NB4 (cell line): ENCODE data around the gene GAS7.
"Not testable (repeated sequence)": the region's sequence is repeated elsewhere in the genome, so short reads cannot be mapped to it uniquely, and the experiment has no call there.

ENCODE experiments used
- DNase-seq: peaks from one replicate; pipeline ENCODE4 v3.0.0; 2010; ENCODE audit warnings: low read depth
- H3K4me3 ChIP-seq: one replicate; pipeline ENCODE4 v1.5.1; 2011; ENCODE audit warnings: mild to moderate bottlenecking, low read depth, low read length, moderate library complexity
- MYC ChIP-seq: IDR thresholded peaks from 2 replicates; pipeline ENCODE4 v1.6.1; 2011; ENCODE audit warnings: low read depth, low read length
- POLR2A ChIP-seq: IDR thresholded peaks from 2 replicates; pipeline ENCODE4 v1.6.1; 2011; ENCODE audit warnings: mild to moderate bottlenecking; ENCODE audit not compliant: insufficient read length; ENCODE audit errors: extremely low read depth
- TF ChIP-seq, protein P1 (sequence below): IDR thresholded peaks from 2 replicates; pipeline ENCODE4 v1.6.1; 2011; ENCODE audit warnings: low read depth, low read length
- TF ChIP-seq, protein P2 (sequence below): IDR thresholded peaks from one replicate; pipeline ENCODE4 v1.5.1; 2012; ENCODE audit warnings: low read depth, low read length

GAS7 gene

DNA sequence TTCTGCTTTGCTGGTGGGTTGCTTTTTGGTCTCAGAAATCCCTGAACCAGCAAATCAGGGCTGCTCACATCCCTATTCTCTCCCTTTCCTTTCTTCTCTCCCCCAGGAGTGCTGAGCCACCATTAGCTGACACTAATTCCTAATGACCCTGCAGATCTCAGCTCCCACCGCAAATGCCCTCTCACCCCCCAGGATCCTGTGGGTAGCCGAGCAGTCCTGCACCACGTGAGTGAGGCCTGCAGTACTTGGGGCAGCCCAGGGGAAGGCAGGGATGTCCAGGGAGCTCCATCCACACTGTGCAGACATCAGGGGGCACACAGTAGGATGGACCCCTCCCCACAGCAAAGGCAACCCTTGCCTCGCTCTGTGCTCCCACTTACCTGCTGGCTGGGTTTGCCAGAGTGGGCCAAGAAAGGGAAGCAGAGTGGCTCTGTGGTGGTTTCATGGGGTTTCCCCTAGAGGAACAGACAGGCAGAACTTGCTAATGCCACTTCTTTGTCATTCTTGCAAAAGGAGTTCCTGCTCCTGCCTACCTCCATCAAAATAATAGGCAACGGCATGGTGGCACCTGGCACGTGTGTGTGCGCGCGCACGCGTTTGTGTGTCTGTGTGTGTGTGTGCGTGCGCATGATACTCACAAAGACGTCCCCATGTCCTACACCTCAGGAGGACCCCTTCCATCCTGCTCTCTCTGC lies 135.6 kb downstream of the GAS7 start:
- peak; percentile 64 for DNase-seq
- no peak overlapping the region for H3K4me3 ChIP-seq
- TF ChIP-seq, protein P1, sequence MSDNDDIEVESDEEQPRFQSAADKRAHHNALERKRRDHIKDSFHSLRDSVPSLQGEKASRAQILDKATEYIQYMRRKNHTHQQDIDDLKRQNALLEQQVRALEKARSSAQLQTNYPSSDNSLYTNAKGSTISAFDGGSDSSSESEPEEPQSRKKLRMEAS: no peak
- TF ChIP-seq, protein P2, sequence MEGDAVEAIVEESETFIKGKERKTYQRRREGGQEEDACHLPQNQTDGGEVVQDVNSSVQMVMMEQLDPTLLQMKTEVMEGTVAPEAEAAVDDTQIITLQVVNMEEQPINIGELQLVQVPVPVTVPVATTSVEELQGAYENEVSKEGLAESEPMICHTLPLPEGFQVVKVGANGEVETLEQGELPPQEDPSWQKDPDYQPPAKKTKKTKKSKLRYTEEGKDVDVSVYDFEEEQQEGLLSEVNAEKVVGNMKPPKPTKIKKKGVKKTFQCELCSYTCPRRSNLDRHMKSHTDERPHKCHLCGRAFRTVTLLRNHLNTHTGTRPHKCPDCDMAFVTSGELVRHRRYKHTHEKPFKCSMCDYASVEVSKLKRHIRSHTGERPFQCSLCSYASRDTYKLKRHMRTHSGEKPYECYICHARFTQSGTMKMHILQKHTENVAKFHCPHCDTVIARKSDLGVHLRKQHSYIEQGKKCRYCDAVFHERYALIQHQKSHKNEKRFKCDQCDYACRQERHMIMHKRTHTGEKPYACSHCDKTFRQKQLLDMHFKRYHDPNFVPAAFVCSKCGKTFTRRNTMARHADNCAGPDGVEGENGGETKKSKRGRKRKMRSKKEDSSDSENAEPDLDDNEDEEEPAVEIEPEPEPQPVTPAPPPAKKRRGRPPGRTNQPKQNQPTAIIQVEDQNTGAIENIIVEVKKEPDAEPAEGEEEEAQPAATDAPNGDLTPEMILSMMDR: no peak
- TF ChIP-seq POLR2A (no peak), MYC (no peak)

DNA sequence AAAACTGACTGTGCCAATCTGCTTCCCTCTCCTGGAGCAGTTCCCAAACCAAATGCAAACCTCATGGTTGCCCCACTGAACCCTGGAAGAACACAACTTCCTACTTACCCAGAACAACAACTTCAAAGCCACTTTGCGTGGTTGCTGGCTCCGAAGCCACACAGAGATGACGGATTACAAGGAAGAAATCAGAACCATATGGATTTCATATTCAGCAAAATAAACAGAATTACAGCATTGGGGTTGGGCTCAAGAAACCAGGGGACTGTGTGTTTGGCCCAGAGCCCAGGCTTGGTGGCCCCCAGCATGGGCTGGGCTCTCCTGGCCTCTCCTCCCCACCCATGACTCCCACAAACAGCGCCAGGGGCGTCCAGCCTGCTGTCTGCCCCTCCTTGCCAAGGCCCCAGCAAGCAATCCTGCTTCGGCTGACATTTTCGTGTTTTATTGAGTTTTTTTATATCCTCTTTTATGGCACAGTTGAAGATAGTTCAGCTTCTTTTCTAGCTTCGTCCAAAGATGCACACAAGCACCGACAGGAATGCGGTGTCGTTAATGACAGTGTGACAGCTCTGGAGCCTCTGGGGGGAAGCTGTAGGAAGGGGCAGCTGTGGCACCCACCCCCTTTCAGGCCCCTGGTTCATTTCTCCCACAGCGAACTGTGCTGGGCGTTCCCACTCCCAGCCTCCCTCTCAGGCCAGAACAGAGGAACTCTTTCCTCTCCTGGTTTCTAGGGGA lies 137.1 kb downstream of the GAS7 start:
- DNase-seq: no peak
- no peak overlapping the region for H3K4me3 ChIP-seq
- TF ChIP-seq MYC (no peak), POLR2A (no peak)
- TF ChIP-seq, protein P1: no peak
- TF ChIP-seq, protein P2: no peak

DNA sequence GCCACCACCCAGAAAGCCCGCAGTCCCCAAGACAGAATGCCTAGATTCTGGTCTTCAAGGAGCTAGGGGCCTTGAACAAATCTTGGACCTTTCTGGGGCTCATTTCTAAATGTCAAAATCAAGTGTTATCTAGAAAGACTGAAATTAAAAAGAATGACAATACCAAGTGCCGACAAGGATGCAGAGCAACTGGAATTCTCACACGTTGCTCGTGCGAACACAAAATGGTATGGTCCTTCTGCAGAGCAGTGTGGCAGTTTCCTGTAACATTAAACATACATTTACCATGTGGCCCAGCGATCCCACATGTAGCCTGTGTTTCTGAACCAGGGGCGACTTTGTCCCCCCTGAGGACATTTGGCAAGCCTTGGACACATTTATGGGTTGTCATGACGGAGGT lies 137.9 kb downstream of the GAS7 start:
- no peak for DNase-seq
- no peak for TF ChIP-seq MYC
- no peak for TF ChIP-seq POLR2A
- TF ChIP-seq, protein P1: no peak
- TF ChIP-seq, protein P2: no peak
- H3K4me3 ChIP-seq: no peak overlapping the region

DNA sequence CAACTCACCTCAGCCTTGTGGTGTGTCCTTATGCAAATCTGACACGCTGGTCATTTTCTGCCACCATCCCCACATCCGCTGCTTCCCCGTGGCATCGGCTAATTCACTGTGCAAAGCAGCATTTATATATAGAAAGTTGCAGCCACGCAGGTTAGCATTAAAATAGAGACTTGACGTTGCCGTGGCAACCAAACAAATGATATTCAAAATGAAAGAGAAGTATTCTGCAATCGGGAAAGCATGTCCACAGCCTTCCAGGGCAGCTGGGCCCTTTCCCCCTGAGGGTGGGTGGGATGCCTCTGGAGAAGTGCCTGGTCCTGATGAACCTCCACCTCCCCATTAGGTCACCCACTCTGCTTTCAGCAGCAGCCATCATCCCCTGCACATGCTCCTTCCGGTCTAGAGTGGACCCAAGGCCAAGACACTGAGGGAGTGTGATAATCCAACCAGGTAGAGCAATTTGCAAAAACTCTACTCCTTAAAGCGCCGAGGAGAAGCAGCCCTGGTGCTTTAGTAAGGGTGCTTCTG lies 138.7 kb downstream of the GAS7 start:
- TF ChIP-seq MYC: no peak
- DNase-seq: no peak
- no peak overlapping the region for H3K4me3 ChIP-seq

DNA sequence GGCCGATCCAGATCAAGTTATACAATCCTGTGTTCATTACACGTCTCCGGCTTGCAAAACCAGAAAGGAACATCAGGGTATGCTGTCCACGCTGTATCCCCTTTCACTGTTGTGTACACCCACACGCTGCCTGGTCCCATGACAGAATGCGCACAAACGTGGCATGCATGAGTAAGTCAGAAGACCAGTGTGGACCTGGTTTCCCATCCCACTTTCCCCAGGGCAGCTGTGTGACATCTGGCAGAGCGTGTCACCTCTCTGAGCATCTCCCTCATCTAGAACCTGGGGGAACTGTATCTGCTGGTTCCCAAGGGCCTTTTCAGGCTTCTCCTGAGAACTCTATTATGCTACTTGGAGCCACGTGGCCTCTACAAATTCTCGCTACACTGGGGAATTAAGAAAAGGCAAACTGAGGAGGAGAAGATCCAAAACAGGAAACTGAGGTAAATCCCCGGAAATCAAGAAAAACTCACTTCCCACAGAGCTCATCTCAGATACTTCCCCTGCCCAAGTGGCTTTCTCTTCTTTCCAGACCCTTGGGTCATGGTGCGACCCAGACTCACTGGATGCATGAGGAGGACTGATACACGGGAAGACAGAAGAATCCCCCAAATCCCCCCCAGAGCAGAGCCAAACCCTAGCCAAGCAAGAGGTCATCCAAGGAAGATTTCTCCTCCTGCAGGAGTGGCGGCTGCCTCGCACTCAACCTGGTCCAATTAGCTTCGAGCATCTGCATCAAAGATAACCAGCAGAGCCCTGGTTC lies 139.3 kb downstream of the GAS7 start:
- TF ChIP-seq, protein P1: no peak
- TF ChIP-seq, protein P2: no peak
- TF ChIP-seq POLR2A (no peak), MYC (no peak)
- H3K4me3 ChIP-seq: no peak overlapping the region
- no peak for DNase-seq

DNA sequence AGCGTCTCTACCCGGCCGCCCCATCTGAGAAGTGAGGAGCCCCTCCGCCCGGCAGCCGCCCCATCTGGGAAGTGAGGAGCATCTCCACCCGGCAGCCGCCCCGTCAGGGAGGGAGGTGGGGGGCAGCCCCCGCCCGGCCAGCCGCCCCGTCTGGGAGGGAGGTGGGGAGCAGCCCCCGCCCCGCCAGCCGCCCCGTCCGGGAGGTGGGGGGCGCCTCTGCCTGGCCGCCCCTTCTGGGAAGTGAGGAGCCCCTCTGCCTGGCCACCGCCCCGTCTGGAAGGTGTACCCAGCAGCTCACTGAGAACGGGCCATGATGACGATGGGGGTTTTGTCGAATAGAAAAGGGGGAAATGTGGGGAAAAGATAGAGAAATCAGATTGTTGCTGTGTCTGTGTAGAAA lies 140.9 kb downstream of the GAS7 start:
- not testable (repeated sequence) for H3K4me3 ChIP-seq, DNase-seq
